Iris pigment epithelial cell (primary cell): ENCODE data around the gene SLC1A7.

Experiments
- DNase-seq: peaks from one replicate; pipeline ENCODE4 v3.0.0-alpha.2; 2011; ENCODE audit warnings: low read depth

The SLC1A7 gene

DNA sequence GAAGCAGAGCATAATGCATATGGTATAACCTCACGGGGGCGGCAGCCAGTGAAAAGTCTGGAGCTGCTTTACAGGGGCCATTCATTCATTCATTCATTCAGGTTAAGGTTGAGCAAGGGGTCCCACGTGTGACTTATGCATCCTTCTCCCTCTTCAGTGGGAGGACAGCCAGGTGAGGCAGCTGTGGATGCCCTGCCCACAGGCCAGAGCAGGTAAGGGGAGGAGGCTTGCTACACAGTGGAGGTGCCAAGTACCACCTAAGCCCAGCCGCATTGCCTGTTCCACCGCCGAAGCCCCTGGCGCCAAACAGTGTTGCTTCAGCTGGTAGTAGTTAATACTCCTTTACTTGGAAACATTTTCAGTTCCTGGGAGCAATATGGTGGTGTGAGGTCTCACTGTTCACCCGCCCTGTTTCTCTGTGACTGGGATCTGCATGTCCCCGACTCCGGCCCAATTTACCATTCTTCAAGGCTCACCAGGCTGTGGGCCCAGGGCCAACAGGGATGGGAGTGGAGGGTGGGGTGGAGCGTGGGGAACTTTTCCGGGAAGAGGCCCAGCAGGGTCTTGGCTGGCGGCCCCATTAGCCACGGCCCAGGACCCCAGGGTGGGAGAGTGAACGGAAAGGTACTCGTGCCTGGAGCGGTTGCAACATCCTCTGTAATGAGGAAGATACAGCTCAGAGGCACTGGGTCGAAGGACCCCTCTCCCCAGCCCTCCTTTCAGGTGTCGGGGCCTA, 81.1 kb downstream of the SLC1A7 start:
- DNase-seq: no peak

GRCh38 chr1:53060579-53060978, 81.9 kb downstream of the SLC1A7 start:
- DNase-seq: peak; percentile 78

- DNase-seq: no peak
Observed at GRCh38 chr1:53057127-53057526, 85.3 kb downstream of the SLC1A7 start.

DNA sequence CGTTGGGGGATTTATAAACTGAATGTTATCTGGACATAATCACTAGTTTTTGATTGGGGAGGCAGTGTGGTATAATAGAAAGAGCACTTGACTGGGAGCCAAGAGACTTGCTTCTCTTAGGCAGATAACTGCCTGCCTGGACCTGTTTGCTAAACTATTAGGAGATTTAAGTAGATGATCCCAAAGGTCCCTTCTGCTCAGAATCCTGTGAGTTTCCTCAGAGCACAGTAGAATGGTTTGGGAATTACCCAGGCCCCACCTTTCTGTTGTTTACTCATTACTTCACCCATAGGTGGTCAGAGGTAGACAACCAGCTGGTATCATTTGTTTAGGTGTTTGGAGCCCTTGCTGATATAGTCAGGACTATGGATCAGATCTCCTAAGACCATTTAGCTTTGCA, 90.8 kb downstream of the SLC1A7 start:
- no peak for DNase-seq

GRCh38 chr1:53050310-53050709, 92.1 kb downstream of the SLC1A7 start:
- DNase-seq: no peak

GRCh38 chr1:53049574-53049967, 92.9 kb downstream of the SLC1A7 start:
- DNase-seq: peak; percentile 33

DNA sequence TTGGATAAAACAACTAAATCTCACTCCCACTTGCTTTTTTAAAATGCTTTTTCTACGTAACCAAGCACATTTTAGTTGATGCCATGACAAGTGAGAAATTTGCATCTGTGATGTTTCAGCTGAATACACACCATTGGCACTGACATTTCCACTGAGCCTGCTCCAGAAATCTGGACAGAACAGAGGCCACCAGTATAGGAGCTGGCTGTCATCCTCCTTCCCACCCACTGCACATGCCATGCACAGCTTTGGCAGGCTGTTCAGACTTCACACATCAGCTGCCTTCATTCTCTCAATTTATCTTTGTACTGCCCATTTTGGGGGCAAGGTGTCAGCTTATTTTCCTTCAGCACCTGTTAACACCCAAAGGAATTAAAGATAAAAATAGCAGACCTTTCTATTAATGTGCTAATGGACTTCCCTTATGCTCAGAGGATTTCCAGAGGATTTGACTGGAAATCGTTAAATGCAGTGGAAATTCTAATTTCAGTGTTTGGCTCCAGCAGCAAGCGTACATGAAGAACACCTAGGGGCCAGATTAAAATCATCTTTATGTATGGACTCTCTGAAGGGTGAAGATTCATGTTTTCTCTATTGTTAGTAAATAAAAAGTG, 93.4 kb downstream of the SLC1A7 start:
- no peak for DNase-seq

- peak; percentile 92 for DNase-seq
Observed at GRCh38 chr1:53047737-53048736, 94.4 kb downstream of the SLC1A7 start.

DNA sequence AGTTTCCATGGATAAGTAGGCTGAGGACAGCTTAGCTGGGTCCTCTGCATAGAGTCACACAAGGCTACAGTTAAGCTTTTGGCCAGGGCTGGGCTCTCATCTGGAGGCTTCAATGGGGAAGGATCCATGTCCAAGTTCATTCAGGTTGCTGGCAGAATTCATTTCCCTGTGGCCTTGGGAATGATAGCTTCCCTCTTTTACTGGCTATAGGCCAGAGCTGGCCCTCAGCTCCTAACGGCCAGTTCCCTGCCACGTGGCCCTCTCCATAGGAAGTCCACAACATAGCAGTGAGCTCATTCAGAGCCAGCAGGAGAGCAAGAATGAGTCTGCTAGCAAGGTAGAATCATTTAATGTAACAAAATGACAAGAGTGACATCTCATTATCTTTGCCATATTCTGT, 95.5 kb downstream of the SLC1A7 start:
- peak; percentile 70 for DNase-seq

DNA sequence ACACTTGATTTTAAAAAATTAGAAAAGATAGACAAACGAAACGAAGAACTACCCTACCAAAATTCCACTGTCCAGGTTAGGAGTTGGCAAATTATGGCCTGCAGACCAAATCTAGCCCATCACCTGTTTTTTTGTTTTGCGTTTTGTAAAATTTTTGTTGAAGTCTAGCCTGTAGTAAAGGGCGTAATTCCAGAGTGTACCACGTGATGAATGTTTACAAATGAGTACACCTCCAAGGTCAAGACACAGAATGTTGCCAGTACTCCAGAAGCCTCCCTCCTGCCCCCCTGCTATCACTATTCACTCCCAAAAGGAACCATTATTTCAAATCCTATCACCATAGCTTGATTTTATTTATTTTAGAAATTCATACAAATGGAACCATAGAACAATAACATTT, 97.5 kb downstream of the SLC1A7 start:
- no peak for DNase-seq

DNA sequence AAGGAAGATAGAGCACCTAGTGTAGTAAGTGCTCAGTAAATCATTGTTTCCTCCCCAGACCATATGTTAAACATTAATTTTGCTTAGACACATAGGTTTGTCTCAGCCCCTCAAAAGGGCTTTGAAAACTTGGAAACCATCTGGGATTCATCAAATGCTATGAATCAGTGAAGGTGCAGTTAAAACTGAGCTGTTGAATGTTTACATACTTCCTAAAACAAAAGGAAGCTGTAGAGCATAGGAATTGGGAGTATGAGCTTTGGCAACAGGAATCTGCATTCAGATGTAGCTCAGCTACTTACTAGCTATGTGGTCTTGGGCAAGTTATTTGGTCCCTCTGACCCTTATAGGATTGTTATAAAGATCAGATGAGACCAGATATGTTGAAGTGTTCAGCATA, 99.2 kb downstream of the SLC1A7 start:
- DNase-seq: peak; percentile 49

DNA sequence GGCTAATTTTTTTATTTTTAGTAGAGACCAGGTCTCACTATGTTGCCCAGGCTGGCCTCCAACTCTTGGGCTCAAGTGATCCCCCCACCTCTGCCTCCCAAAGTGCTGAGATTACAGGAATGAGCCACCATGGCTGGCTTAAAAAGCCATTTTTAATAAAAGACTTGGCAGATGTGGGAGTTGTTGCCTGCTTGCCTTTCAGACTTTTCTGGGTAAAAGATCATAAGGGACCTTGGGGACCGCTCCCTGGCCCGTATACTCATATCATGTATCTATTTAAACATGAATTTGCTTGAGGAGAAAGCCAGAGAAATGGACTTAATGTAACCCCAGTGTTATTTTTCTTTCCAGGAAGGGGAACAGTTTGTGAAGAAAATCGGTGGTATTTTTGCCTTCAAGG, 103.9 kb downstream of the SLC1A7 start:
- no peak for DNase-seq
